ENCODE measurements around the gene PKHD1. TPM values are rescaled to one million over a fixed set of nuclear protein-coding genes. Genes with fewer than 3 reads are reported as not detected.

PKHD1 gene
- not detected in 2 replicates for total RNA-seq

GRCh38 chr6:52087498-52087999, at the start of gene PKHD1:
TSS of gene PKHD1 (minus strand) at chr6:52087613. CDS start at chr6:52084933, 2,680 bp downstream.

Other genes starting within 250 kb of the PKHD1 start
- not detected in 2 replicates for gene IL17A, start 98.8 kb upstream of the PKHD1 start, total RNA-seq
- not detected in 2 replicates for gene IL17F, start 156.9 kb upstream of the PKHD1 start, total RNA-seq
- 49.1 and 164 TPM in 2 replicates for gene MCM3, start 197.1 kb upstream of the PKHD1 start, total RNA-seq